DND-41 (cell line): ENCODE measurements around the gene MTO1.

Experiments used
- CTCF ChIP-seq: IDR thresholded peaks from 2 replicates; pipeline ENCODE4 v1.5.1; 2012; ENCODE audit warnings: borderline replicate concordance, low read length, moderate library complexity, mild to moderate bottlenecking; ENCODE audit not compliant: poor library complexity, severe bottlenecking; ENCODE audit errors: extremely low read depth
- EZH2 ChIP-seq: IDR thresholded peaks from 3 replicates; pipeline ENCODE4 v1.6.1; 2012; ENCODE audit warnings: borderline replicate concordance, low read depth, mild to moderate bottlenecking, moderate library complexity, low read length, inconsistent platforms; ENCODE audit not compliant: severe bottlenecking

- TF ChIP-seq CTCF (no peak), EZH2 (no peak)
Observed at GRCh38 chr6:73506246-73506645, 44.7 kb downstream of the MTO1 start.
